ENCODE data around the gene LMOD3.

Gene LMOD3

DNA sequence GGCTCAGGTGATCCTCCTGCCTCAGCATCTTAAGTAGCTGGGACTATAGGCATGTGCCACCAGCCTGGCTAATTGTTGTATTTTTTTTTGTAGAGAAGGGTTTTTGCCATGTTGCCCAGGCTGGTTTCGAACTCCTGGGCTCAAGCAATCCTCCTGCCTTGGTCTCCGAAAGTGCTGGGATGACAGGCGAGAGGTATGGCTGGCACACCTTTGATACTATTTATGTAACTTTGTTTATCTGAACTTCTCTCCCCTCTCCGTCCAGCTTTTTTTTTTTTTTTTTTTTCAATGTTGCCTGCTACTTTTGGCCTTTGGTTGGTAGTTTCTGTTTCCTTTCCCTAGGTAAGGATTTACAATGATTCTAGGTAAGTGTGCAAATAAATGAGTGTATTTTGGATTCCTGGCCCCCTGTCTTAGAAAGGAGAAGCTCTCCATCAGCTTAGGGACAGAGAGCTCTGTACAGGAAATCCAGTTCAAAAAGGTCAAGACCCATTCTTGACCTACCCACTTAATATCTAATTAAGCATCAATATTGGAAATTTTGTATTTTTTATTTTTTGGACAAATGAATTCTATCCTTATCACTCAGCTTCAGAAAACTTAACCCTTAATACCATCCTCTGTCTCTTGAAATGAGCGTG, 30.9 kb downstream of the LMOD3 start:
- DNase-seq (ENCODE audit: low spot score) = no peak

DNA sequence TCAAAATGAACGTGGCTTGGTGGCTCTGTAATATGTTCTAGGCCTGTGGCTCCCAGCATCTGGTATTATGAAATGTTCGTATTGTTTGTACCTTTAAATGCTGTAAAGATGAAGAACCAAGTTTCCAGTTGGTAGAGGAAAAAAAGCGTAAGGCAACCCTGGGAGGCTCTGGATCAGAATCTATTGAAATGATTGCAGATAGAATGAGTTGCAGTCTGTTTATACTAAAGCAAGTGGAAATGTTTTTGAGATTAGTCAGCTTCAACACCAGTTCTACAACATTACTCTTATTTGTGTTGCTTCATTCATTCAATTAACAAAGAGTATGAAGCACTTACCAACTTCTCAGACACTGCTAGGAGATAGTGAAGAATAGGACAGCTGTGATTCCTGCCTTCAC, 32.4 kb downstream of the LMOD3 start:
- no peak for DNase-seq (ENCODE audit: low spot score)

DNA sequence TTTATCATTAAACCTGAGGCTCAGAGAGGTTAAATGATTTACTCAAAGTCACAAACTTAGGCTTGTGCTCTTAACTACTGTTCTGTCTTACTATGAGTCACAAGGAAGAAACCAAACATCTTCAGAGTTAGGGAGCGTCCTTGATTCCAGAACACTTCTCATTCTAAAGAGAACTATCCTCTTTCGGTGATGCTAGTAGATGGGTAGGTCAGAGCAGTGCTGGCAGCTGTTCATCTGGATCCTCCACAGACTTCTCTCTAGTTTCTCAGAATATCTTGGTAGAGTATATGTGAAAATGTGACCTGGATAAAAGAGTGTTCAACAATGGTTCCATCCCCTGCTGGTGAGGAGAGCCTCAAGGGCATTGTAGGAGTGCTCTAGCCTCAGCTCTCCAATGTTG, 34.3 kb downstream of the LMOD3 start:
- DNase-seq (ENCODE audit: low spot score) = no peak

DNA sequence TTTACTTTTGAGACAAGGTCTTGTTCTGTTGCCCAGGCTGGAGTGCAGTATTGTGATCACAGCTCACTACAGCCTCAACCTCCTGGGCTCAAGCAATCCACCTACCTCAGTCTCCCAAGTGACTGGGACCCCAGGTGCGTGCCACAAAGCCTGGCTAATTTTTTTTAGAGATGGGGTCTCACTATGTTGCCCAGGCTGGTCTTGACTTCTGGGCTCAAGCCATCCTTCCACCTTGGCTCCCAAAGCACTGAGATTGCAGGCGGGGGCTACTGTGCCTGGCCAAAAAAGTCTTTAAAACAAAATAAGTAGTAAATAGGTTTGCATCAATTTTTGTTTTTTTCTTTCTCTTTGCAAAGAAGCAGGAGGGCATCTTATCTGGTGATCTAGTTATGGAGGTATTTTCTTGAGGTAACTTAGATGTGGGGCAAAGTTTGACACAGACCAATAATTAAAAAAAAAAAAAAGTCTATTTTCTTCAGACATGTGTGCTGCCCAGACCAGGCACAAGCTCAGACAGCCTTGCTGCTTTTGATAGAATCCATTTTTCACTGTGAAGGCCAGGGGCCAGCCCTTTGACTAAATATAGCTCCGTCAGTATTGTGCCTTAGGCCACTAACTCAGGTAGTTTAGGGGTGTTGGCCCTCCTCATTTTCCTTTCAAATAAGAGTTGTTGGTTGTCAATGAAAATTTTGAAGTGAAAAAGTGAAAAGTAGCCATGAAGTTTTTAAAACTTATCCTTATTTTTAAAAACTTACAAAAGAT, 35.2 kb downstream of the LMOD3 start:
- DNase-seq (ENCODE audit: low spot score) = no peak

DNA sequence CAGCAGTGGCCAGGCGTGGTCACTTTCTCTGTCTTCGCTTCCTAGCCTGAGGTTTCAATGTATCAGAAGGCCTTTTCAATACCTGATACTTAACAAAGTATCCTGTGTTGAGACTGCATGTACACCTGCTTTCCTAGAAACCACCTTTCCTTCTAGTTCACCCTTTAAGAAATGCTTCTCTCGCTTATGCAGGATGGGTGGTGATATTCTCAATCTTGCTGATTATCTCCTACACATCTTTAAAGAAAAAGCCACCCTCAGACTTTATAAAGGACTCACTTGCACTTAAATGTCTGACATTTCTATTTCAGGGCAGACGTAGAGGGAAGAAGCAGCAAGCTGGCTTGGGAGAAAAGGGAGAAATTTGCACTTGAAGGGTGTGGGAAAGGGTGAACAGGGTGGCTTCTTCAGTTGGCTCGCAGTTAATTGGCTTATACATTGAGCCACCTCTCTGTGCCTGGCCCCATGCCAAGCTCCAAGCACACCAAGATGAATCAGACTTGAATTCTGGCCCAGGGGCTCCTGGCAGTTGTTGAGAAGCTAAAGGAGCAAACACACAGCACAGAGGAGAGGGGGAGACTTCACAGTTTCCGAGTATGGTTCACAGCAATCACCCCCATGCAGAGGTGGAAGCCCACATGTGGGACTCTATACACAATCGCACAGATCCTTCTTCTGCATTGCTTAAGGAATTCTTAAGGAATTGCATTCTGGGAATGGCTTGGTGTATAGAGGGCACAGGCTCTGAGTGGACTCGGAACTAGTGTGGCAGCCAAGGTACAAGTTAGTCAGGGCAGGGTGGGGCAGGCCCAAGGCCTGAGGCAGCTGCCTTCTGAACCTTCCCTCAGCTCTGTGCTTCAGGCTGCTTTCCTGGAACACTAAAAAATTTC, 36.3 kb downstream of the LMOD3 start:
- DNase-seq (ENCODE audit: low spot score) = peak; percentile 66

DNA sequence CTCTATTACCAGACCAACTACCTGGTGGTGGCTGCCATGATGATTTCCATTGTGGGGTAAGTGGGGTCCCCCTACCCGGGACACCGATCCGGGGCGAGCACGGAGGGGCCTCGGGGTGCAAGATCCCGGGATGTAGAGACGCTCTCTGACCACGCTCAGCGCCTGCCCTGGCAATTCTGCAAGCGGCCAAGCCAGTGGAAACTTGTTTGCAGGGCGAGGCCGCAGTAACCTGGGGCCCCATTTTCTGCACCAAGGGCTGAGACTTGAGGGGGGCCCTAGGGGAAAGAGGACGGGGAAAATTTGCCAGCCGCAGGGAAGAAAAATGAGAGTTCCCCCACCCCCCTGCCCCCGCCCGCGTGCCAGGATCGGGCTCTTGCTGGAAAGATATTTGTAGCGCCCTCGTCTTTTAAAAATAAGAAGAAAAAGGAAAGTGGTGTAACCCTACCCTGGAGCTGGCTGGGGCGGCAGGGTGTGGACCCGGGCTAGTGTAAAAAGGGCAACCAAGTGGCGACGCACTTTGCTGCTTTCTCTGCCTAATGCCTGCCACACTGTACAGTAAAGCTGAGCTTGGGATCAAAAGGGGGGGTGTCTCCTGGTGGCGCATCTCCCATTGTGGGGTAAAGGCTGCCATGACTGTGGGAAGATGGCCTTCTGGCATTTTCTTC, 37.1 kb downstream of the LMOD3 start:
- no peak for DNase-seq (ENCODE audit: low spot score)

DNA sequence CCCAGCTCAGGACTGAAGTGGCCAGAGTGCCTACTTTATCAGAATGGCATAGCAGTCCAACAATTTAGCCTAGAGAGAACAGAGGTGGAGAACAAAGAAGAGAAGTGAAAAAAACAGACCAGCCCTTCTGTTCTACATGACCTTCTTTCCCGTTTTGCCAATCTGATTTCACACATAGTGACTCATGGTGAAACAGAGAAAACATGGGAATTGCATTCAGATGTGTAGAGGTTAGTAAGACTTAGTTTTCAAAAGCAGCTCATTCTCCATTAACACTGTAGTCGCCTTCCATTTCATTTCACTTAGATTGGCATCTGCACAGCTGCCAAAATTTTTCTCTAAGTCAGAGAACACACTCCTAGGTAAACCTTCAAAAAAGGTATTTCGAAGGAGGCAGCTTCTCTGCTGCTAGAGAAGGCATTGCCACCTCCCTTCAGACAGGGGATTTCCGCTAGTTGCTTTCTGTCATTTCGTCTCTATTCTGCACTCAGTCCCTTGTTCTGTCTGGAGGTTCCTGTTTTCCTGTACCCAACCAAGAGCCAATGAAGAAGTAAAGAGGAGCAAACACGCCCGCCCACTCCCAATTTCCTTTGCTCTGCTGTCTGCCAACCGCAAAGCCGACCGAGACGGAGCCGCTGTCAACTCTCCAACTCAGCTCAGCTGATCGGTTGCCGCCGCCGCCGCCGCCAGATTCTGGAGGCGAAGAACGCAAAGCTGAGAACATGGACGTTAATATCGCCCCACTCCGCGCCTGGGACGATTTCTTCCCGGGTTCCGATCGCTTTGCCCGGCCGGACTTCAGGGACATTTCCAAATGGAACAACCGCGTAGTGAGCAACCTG, 37.8 kb downstream of the LMOD3 start, which contains the start of gene ARL6IP5:
Gene ARL6IP5 (plus strand): TSS at position 612 of the 842 bp plus-strand sequence. CDS start 111 bp downstream, at position 723.
- peak; percentile 90 for DNase-seq (ENCODE audit: low spot score)

DNA sequence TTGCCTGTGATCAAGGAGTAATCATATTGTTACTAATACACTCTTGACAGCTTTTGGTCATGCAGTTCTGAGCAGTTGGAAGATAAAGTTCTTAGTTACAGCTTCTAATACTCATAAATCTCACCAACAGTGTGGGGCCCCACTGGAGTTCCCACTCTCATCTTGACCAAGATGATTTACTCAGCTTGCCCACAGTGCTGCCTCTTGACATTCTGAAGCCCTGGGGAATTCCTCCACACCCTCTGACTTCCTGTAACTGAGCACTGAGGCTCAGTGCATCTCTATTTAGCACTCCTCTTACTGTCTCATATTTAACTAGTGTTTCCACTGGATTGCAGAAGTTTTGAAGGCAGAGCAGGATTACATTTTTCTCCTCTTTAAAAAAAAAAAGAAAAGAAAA, 39.6 kb downstream of the LMOD3 start:
- peak; percentile 71 for DNase-seq (ENCODE audit: low spot score)

DNA sequence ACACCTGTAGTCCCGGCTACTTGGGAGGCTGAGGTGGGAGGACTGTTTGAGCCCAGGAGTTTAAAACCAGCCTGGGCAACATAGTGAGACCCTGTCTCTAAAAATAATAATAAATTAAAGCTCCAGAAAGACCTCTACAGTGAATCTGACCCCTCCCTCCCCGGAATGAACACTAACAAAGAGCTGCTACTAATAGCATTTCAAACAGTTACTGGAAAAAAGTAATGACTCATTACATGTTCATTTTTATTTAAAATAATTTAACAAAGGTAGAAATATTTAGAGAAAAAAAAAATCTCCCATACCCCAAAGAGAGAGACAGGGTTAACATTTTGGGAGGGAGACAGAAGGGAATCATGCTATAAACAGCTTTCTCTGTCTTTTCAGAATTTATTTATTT, 40.0 kb downstream of the LMOD3 start:
- no peak for DNase-seq (ENCODE audit: low spot score)

DNA sequence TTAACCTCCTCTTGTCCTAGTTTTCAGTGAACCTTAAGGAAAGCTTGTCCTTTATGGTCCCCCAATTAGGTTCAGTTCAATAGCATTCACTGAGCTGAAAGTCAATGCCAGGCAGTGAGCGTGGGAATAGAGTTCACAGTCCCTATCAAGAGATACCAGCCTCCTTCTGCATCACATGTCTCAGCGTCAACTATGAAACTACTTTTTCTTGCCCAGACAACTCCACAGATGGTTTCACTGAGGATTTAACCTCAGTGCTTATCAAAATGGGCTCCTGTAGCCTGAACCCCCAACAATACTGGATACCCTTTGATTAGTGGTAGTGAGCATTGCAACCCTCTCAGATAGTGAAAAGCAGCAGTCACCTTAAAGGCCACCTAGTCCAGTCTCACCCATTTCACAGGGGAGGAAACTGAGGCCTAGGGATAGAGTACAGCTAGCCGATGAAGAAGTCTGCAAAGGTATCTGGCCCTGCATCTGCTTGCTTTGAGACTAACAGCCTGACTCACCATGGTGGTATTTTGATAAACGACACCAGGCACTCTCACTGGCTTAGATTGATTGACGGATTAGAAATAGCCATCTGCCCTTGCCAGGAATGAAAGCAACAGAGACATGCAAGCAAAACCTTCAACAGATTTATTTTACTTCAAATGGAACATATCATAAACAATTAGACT, 40.7 kb downstream of the LMOD3 start:
- no peak for DNase-seq (ENCODE audit: low spot score)

DNA sequence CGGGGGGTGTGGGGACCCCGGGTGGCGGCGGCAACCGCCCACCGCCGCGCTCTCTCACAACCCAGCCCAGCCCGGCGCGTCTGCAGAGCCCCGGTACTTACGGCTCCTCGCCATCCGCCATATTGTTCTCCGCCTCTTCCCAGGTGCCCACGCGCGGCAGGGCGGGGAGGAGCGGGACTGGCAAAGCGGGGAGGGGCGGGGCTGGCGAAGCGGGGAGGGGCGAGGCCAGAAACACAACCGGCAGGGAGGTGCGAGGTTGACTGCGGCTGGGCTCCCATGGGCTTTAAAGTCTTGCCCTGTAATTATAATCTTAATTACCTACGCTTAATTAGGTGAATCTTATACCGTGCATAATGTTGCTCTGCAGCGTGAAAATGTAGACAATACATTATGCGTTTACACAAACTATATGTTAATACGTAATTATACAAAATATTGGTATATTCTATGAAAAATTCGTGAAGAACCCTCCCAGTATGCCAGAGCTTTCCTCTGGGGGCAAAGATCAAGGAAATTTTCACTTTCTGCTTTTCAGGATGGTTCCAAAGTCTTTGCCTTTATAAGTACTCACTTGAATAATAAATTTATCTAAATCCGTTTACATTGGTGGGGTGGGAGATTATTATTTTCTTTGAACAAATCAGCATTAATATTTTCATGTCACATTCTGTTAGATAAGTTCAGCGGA, 42.0 kb downstream of the LMOD3 start, which contains the start of gene UBA3:
Gene UBA3 (minus strand): TSS at position 133 of the 688 bp plus-strand sequence. CDS start 12 bp downstream, at position 121.
- peak; percentile 83 for DNase-seq (ENCODE audit: low spot score)

DNA sequence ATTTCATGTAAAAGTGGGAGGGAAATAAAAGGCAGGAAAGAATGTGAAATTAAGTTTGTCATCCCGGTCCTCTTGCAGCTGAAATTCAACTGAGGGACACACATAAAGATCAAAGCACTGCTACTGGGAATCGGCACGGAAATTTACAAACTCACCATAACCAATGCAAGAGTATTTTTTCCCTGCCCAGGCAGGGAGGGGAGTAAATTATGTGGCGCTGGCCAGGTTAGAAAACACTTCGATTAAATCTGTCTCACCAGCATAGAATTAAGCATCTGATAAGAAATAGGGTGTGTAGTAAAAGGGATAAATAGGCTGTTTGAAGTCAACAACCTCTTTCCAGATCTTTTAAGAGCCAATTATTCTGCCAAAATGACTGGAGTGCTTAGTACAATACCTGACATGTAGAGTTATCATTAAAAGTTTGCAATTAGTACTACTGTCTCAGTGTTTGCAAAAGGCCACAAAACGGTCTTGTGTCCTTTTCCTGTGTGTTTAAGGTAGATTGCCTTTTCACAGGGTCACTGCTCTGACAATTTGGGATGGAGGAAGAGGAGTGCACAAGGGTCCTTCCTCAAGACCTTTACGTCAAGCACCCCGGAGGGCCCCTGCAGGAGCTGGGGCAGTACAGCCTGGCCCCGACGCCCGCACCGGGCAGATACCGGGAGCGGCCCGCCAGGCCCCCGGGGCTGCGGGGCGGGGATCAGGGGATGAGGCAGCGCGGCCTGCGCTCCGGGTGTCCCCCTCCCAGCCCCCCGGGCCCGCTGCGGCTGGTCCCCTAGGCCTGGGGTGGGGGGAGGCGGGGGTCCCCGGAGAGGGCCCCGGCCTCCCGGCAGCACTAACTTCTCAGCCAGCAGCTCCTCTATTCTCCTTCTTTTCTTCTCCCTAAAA, 42.9 kb downstream of the LMOD3 start:
- no peak for DNase-seq (ENCODE audit: low spot score)

DNA sequence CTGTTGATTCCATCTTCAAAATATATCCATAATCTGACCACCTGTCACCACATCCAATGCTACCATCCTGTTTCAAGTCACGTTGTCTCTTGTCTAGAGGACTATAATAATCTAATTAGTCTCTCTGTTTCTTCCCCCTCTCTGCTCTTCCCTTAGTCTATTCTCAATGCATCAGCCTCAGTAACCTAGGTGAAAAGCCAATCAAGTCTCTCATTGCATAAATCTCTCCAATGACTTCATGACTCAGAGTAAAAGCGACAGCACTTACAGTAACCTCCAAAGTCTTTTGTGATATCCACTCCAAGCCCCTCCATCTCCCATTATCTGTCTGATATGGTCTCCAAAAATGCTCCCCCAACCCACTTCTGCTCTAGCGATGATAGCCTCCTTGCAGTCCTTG, 49.5 kb downstream of the LMOD3 start:
- no peak for DNase-seq (ENCODE audit: low spot score)

DNA sequence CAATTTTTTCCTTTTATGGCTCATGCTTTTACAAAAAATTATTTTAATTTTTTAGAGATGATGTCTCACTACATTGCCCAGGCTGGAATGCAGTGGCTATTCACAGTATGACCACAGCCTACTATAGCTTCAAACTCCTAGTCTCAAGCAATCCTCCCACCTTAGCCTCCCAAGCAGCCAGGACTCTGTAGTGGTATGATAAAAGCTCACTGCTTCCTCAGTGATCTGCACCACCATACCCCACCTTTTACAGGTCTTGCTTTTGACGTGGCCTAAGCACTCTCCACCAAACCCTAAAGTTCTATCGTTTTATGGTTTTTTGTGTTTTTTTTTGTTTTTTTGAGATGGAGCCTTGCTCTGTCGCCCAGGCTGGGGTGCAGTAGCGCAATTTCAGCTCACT, 56.3 kb downstream of the LMOD3 start:
- DNase-seq (ENCODE audit: low spot score) = no peak

DNA sequence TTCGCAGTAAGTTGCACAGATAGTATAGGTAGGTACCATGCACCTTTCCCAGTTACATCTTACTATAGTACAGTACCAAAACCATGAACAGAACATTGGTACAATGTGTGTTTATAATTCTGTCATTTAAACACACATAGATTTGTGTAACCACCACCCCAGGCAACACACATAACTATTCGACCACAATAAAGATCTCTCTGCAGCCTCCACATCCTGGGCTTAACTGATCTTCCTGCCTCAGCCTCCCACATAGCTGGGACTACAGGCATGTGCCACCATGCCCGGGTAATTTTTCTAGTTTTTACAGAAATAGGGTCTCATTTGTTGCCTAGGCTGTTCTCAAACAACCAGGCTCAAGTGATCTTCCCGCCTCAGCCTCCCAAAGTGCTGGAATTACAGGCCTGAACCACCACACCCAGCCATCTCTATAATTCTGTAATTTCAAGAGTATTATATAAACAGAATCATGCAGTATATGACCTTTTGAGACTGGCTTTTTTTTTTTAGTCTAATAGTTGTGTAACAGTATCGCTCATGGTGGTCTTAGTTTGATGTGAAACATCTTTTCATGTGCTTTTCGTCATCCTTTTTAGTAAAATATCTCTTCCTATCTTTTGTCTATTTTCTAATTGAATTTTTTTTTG, 57.0 kb downstream of the LMOD3 start:
- no peak for DNase-seq (ENCODE audit: low spot score)

DNA sequence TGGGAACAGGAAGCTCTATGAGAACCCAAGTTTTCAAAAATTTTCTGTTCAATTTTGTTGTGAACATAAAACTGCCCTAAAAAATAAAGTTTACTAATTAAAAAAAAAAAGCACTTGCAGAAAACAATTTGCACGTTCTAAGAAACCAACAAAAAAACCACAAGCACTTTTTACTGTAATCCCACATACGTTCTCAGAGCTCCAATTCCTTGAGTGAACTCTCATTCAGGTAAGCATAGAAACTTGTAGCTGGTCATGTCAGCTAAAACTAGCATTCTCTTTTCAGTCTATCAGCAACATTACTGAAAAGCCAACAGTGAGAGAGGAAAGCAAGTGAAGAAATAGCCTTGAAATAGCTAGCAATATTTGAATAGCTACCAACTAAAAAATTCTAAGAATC, 58.8 kb downstream of the LMOD3 start:
- no peak for DNase-seq (ENCODE audit: low spot score)

DNA sequence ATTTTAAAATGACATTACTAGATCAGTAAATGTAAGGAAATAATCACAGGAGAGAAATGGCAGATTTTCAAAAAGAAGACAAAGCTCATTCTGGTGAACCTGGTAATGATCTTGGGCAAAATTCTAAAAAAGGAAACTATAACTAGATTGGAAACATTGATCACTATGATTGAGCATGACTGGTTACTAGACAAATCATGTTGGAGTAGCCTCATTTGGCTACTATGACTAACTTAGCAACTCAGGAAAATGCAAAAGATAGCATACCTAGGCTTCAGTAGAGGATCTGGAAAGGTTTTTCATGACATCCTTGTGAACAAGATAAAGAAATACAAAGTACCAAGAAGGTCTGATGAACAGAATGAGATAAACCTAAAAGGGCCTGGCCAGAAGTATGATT, 62.7 kb downstream of the LMOD3 start:
- no peak for DNase-seq (ENCODE audit: low spot score)

DNA sequence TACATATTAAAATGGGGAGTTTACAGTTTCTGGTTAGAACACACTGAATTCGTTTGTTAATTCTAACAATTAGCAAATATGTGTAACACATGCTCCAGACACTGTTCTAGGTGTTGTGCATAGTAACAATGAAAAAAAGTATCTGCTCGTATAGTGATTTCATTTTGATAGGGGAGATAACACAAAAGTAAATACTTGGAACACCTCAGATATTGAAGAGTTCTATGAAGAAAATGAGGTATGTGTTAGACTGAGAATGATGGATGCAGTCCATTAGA, 63.5 kb downstream of the LMOD3 start:
- no peak for DNase-seq (ENCODE audit: low spot score)

Measured in COLO829 (cell line).